NCI-H510A (cell line): ENCODE results near the gene ZWILCH.
"Not testable (repeated sequence)": the region's sequence is repeated elsewhere in the genome, so short reads cannot be mapped to it uniquely, and the experiment has no call there.

Experiments used
- DNase-seq: peaks from one replicate; lab custom pipeline; 2025; lab: John Stamatoyannopoulos, UW

ZWILCH gene

GRCh38 chr15:66488525-66488924, 16.6 kb upstream of the ZWILCH start:
- DNase-seq = no peak

DNA sequence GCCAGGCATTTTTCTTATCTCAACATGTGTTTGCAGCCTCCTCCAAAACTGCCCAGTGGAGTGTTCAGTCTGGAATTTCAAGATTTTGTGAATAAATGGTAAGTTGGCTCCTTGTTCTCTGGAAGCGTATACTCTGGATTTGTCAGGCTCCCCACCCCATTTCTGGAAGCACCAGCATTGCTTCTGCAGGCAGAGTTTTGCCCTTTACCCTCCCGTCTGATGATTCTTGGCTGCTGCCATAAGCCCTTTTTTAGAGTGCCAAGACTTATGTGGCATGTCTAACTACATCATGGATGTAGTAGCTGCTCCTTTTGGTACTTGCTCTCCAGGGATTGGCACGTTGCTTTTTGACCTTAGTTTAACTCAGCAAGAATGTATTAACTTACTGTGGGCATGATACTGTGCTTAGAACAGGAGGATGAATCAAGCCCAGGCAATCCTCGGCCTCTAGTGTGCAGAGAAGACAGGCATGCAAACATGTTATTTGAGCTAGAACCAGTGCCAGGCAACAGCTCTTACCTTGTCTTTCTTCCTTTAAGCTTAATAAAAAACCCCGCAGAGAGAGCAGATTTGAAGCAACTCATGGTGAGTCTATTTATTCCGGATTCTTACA, 15.8 kb upstream of the ZWILCH start:
- no peak for DNase-seq

GRCh38 chr15:66491846-66492245, 13.3 kb upstream of the ZWILCH start:
- no peak for DNase-seq

GRCh38 chr15:66494262-66494661, 10.9 kb upstream of the ZWILCH start:
- no peak for DNase-seq

DNA sequence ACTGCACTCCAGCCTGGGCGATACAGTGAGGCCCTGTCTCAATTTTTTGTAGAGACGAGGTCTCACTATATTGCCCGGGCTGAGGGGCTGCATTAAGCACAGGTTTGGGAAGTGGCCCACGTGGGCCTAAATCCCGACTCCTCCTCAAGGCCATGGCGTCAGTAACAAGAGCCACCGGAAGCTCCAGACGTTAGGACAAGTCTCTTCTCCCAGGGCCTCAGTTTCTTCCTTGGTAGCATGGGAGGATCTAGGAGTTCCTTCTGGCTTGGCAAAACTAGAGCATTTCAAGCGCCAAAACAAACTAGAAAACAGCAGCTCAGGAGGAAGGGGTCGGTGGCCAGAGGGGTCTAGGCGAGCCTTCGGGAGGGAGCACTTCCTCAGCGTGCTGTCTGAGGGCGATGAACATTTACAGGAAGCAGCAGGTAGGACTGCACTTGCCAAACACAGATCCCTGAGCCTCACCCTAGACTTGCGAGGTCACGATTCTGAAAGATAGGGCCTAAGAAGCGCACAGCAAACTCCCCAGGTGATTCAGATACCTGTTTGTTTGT, 8.1 kb upstream of the ZWILCH start:
- DNase-seq = no peak

DNA sequence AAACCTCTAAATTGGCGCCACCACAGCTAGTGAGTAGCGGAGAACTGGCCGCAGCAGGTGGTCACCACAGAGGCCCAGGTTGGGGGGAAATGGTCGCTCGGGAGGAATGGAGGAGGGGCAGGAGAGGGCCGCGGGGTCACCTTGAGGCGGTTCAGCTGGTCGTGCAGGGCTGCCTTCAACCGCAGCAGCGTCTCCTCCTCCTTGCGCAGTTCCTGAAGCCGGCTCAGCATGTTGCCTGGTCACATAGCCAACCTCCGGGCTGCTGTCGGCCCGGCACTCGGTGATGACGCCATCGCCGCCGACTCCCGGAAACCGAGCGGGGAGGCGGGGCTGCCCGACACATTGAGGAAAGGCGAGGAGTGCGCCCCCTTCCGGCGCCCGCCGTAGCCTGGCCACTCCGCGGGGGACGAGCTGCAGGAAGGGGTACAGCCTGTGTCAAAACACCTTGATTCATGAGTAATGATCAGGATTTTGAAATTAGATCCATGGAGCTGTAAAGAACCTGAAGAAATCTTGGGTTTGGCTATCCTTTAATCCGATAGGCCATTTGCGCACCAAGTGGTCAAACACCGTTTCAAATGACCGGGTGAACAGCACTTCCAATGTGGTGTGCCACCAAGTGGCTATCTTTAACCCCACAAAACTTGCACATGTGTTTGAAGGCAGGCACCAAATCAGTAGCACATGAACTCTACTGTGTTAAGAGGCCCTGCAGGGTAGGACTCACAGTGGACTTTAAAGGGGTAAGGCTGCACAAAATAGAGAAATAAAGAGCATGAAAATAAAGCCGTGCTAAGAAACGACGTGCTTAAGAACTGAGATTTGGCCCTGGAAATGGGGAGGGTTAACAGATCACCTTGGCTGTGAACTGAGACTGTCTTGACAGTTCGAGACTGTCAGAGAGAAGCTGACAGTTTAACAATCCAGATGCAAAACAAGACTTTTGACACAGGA, 7.3 kb upstream of the ZWILCH start, which contains the start of gene SNAPC5:
TSS of gene SNAPC5 (minus strand) at position 261 of the 954 bp plus-strand sequence. CDS start at position 230, 31 bp downstream.
- peak; percentile 88 for DNase-seq

GRCh38 chr15:66498501-66499386, 6.4 kb upstream of the ZWILCH start:
- no peak for DNase-seq

DNA sequence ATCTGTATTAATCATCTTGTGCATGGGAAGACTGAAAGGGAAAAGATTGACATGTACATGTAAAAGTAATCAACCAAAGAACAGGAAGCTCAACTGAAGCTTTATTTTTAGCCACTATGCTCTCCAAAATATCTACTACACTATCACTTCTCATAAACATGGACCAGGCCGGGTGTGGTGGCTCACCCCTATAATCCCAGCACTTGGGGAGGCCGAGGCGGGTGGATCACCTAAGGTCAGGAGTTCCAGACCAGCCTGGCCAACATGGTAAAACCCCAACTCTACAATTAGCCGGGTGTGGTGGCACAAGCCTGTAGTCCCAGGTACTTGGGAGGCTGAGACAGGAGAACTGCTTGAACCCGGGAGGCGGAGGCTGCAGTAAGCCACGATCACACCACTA, 4.8 kb upstream of the ZWILCH start:
- not testable (repeated sequence) for DNase-seq

DNA sequence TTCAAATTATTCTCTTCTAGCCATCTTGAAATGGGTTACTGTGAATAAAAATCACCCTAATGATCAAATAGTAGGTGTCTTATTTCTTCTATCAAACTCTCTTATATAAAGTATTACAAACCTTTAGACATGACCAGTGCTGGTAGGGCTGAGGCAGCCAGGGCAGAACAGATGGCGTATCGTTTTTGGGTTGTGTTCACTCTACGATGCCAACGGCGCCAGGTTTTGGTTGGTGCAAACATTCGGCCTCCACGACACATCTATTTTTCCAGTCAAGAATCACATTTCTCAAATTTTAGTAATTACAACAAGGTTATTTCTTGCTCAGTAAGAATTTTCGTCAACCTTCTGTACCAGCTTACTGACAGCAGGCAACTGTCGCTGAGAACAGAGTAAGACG, 2.6 kb upstream of the ZWILCH start:
- DNase-seq = no peak

DNA sequence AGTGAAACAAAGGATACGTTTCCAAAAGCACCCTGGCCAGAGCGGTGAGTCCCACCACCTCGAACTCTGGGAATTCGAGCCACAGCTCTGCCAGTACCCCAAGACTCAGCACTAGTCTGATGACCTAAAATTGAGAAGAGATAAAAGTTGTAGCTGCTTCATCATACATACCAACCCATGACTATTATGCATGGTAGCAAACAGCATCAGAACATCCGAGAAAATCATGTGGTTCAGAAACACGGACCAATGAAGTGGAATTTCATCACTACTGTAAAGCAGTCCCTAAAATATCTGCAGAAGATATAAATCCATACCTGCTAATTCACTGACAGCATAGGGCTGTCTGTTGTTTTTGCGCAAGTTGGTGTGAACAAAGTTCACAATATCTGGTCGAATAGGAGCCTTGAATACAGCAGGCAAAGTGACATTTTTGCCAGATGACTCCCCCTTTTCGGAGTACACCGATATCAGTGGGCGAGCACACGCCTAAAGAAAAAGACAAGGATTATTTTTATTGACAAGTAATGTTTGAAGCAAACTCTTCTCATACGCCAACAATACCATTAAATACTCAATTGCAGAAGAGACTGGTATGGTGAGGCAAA, 2.0 kb upstream of the ZWILCH start:
- not testable (repeated sequence) for DNase-seq

DNA sequence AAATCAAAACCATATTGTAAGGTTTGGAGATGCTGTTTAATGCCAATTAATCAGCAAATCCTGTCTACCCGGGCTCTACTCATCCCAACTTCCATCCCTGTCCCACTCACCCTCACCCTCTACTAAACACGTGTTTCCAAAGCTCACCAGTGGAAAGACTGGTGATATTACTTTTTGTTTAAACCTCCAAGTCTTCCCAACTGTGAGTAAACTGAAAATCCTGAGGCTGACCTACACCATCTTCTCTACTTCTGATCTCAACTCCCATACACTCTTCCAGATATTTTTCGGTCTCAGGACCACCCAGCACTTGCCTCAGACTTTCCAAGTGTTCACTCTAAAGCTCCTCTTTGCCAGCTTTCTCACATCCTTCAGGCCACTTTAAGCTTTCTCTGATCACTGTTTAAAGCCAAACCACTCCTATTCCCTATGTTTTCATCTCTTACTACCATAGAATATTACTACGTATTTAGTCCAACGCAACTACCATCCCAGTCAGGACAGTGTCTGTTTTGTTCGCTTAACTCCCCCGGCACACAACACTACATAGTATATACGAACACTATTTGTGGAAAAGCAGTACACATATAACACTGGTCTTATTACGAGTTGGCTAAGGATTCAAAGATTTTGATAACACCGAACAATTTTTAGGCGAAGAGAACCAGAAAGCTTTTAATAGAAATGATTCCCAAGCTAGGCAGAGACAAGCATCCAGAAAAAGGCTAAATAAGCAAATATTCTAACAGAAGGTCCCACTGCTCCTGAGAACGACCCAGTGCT, 1.2 kb upstream of the ZWILCH start:
- no peak for DNase-seq

GRCh38 chr15:66505430-66505811, 295 bp downstream of the ZWILCH start:
- DNase-seq = no peak

DNA sequence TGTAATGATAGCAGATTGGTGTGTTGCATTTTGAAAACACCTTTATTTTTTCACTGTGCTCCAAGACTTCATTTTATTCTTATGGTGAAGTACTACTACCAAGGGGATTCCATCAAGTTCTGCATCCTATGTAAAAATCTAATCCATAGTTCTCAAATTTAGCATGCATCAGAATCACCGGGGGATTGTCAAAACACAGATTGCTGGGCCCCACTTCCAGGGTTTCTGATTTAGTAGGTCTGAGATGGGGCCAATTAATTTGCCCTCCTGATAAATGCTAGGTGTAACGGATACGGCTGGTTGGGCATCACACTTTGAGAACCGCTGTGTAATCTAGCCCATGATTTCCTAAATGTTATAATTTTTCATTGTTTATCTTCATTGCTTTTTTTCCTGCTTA, 692 bp downstream of the ZWILCH start:
- no peak for DNase-seq

GRCh38 chr15:66508293-66508883, 3.3 kb downstream of the ZWILCH start:
- DNase-seq = no peak

- DNase-seq = no peak
Observed at GRCh38 chr15:66514586-66514985, 9.5 kb downstream of the ZWILCH start.

- DNase-seq = no peak
Observed at GRCh38 chr15:66515901-66516322, 10.8 kb downstream of the ZWILCH start.

DNA sequence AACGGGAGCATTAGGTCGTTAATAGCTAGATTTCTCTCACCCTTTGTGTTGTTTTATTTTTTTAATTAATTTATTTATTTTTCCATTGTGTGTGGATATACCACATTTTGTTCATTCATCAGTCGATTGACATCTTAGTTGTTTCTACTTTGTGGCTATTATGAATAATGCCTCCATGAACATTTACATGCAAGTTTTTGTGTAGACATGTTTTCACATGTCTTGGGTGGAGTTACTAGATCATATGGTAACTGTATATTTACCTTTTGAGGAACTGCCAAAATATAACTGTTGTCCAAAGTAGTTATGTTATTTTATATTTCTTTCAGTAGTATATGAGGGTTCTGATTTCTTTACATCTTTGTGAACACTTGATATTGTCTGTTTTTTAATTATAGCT, 18.8 kb downstream of the ZWILCH start:
- no peak for DNase-seq

DNA sequence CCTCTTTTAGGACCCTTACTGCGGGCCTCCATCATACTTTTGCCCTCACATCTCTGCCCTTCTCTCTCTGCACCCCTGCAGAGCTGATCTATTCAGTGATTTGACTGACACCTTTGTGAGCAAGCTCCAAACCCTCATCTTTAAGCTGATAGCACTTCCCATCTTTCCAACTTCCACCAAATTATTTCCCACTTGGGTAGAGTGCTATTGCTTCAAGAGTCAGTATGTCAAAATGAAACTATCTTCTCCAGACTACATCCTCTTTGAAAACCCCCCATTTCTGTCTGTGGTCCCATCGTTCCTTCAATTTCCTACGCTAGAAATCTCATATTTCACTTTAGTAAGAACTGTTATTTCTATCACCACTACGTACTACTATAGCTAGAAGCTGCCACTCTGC, 19.7 kb downstream of the ZWILCH start:
- DNase-seq = no peak

- no peak for DNase-seq
Observed at GRCh38 chr15:66535056-66535455, 29.9 kb downstream of the ZWILCH start.

GRCh38 chr15:66542896-66543295, 37.8 kb downstream of the ZWILCH start:
- no peak for DNase-seq
